Parathyroid adenoma (tissue), 2 donors: ENCODE measurements around the gene SERINC4.

ENCODE experiments used
- H2AFZ ChIP-seq: fragments of 300-600 bp; sonication (generic); one replicate; pipeline ENCODE4 v1.7.0; 2017; ENCODE audit warnings: antibody characterized with exemption, mild to moderate bottlenecking
- H3K27ac ChIP-seq: fragments of 300-600 bp; sonication (generic); one replicate; pipeline ENCODE4 v1.7.0; 2017
- H3K27me3 ChIP-seq: fragments of 300-600 bp; sonication (generic); one replicate; pipeline ENCODE4 v1.7.0; 2017; ENCODE audit warnings: low read length; ENCODE audit not compliant: control insufficient read depth, insufficient read depth
- H3K36me3 ChIP-seq: fragments of 300-600 bp; sonication (generic); one replicate; pipeline ENCODE4 v1.7.0; 2017; ENCODE audit warnings: low read length; ENCODE audit not compliant: control insufficient read depth, insufficient read depth
- H3K4me1 ChIP-seq: fragments of 300-600 bp; sonication (generic); one replicate; pipeline ENCODE4 v1.7.0; 2017; ENCODE audit warnings: control low read depth
- H3K4me2 ChIP-seq: fragments of 300-600 bp; sonication (generic); one replicate; pipeline ENCODE4 v1.7.0; 2017; ENCODE audit warnings: low read length
- H3K4me3 ChIP-seq: fragments of 300-600 bp; sonication (generic); one replicate; pipeline ENCODE4 v1.7.0; 2017; ENCODE audit warnings: low read depth, low read length
- H3K79me2 ChIP-seq: fragments of 300-600 bp; sonication (generic); one replicate; pipeline ENCODE4 v1.7.0; 2017; ENCODE audit warnings: control low read depth
- H3K9ac ChIP-seq: fragments of 300-600 bp; sonication (generic); one replicate; pipeline ENCODE4 v1.7.0; 2017; ENCODE audit warnings: mild to moderate bottlenecking
- H3K9me3 ChIP-seq: fragments of 300-600 bp; sonication (generic); one replicate; pipeline ENCODE4 v1.7.0; 2017; ENCODE audit warnings: low read length; ENCODE audit not compliant: control insufficient read depth
- TF ChIP-seq, protein P1 (sequence below): fragments of 300-600 bp; sonication (generic); IDR thresholded peaks from one replicate; pipeline ENCODE4 v1.7.0; 2017; ENCODE audit warnings: antibody characterized with exemption, mild to moderate bottlenecking
- donor health status: primary hyperparathyroidism.

SERINC4 gene

DNA sequence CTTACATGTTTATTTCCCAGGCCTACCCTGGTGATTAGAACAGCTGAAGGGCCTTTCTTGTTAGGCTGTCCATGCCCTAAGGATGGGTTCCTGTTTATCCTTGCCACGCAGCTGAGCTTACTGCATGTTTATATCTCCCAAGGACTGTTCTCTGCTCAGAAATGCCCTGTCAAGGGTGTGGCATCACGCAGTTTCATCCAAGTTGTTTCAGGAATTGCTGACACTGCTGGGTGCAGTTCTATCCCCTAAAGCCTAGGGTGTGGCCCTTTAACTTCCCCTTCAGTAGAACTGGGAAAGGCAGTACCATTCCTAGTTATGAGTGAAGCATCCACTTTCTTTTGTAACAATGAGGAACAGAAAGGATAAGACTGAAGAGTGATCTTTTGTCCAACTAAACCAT, 28.2 kb downstream of the SERINC4 start:
- Histone ChIP-seq H3K9ac (no peak overlapping the region), H3K36me3 (no peaks in the 10 kb centered on the region), H3K9me3 (no peaks in the 10 kb centered on the region), H3K27ac (no peak overlapping the region), H3K27me3 (no peaks in the 10 kb centered on the region), H3K79me2 (no peaks in the 10 kb centered on the region), H3K4me1 (no peaks in the 10 kb centered on the region), H2AFZ (no peak overlapping the region), H3K4me3 (no peak overlapping the region), H3K4me2 (no peak overlapping the region)
- TF ChIP-seq, protein P1, sequence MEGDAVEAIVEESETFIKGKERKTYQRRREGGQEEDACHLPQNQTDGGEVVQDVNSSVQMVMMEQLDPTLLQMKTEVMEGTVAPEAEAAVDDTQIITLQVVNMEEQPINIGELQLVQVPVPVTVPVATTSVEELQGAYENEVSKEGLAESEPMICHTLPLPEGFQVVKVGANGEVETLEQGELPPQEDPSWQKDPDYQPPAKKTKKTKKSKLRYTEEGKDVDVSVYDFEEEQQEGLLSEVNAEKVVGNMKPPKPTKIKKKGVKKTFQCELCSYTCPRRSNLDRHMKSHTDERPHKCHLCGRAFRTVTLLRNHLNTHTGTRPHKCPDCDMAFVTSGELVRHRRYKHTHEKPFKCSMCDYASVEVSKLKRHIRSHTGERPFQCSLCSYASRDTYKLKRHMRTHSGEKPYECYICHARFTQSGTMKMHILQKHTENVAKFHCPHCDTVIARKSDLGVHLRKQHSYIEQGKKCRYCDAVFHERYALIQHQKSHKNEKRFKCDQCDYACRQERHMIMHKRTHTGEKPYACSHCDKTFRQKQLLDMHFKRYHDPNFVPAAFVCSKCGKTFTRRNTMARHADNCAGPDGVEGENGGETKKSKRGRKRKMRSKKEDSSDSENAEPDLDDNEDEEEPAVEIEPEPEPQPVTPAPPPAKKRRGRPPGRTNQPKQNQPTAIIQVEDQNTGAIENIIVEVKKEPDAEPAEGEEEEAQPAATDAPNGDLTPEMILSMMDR, result no peak

DNA sequence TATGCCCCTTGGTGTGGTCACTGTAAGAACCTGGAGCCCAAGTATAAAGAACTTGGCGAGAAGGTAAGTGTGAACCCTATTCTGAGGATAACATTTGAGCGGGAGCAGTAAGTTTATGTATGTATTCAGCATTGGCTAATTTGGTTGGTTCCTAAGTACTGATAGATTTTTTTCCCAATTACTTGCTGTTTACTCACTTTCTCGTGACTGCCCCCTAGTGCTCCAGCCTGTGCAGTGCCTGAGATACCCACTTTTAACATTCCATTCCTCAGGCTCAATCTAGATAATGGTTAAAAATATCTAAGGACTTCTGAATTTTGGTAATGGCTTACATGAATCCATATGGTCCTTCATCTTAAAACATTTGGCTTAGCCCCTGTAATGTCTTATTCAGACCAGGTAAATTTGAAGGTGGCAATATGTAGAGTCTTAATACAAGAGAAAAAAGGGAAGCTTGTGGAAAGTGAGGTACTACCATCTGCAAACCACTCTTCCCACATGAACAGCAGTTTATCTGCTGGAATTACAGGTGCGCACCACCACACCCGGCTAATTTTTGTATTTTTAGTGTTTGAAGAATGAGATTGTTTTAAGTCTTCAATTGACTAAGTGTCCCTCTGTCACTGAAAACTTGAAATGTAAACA, 30.3 kb downstream of the SERINC4 start:
- Histone ChIP-seq H3K9me3 (no peaks in the 10 kb centered on the region), H3K79me2 (no peaks in the 10 kb centered on the region), H3K4me3 (no peak overlapping the region), H3K4me1 (no peaks in the 10 kb centered on the region), H2AFZ (no peak overlapping the region), H3K27me3 (no peaks in the 10 kb centered on the region), H3K27ac (no peak overlapping the region), H3K9ac (no peak overlapping the region), H3K36me3 (no peaks in the 10 kb centered on the region), H3K4me2 (no peak overlapping the region)
- TF ChIP-seq, protein P1, result peak; percentile 59

DNA sequence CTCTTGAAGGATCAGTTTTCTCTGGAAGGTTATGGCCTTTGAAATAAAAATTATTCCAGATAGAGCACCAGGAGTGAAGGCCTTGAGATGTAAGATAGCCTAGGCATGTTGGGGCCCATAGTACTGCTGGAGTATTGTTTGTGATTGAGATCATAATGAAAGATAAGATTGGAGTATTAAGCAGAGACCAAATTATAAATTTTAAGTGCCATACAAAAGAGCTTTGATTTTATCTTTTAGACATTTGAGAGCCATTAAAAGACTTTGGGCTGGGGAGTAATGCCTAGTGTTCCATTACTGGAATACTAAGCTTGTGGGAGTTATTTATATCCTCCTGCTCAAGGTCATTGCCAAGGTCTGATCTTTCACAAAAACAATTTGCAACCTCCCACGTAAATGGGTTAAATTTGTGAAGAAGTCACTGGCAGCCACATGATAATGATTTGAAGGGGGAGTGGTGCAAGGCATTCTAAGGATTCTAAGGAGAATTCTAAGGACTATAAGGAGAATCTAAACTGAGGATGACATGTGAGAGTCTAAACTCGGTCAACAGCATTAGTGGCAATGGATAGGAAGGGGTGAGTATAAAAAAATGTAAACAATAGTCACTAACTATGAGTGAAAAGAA, 36.1 kb downstream of the SERINC4 start:
- Histone ChIP-seq H3K4me1 (no peaks in the 10 kb centered on the region), H3K9me3 (no peaks in the 10 kb centered on the region), H3K27me3 (no peaks in the 10 kb centered on the region), H3K4me2 (no peak overlapping the region), H3K9ac (no peak overlapping the region), H2AFZ (no peak overlapping the region), H3K36me3 (no peaks in the 10 kb centered on the region), H3K79me2 (no peaks in the 10 kb centered on the region), H3K27ac (no peak overlapping the region), H3K4me3 (no peak overlapping the region)
- TF ChIP-seq, protein P1, result no peak

DNA sequence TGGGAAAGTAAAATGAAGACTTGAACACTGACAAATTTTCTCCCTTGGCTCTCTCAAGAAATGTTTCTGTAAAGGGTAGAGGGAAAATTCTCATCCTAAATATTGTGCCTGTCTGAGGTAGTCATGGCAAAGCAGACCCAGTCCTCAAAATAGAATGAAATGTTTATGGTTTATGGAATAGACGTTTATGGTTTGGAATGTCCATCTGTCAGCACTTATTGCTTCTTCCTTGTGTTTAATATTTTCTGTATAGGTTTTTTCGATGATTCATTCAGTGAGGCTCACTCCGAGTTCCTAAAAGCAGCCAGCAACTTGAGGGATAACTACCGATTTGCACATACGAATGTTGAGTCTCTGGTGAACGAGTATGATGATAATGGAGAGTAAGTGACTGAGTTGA, 37.2 kb downstream of the SERINC4 start:
- no peak overlapping the region for H3K4me2 ChIP-seq
- no peaks in the 10 kb centered on the region for H3K4me1 ChIP-seq
- H3K27me3 ChIP-seq, result no peaks in the 10 kb centered on the region
- TF ChIP-seq, protein P1, result no peak
- no peaks in the 10 kb centered on the region for H3K9me3 ChIP-seq
- no peak overlapping the region for H2AFZ ChIP-seq
- H3K27ac ChIP-seq, result no peak overlapping the region
- no peak overlapping the region for H3K4me3 ChIP-seq
- H3K36me3 ChIP-seq, result no peaks in the 10 kb centered on the region
- no peak overlapping the region for H3K9ac ChIP-seq
- no peaks in the 10 kb centered on the region for H3K79me2 ChIP-seq

DNA sequence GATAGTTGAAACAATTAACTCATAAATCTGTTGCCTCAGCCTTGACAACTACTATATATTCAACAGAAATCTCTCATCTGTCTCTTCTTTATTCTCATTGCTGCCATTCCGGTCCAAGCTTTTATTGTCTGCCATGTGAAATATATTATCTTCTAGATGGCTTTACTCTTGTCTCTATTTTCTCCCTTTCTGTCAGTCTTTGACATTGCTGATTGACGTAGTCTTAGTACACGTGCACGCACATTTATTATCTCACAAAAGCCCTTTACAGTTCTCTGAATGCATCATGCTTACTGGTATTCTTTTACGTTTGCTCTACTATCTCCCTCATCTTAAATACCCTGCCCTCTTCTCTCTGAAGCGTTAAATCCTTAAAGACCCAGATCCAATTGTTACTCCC, 48.1 kb downstream of the SERINC4 start:
- TF ChIP-seq, protein P1, result no peak
- no peak overlapping the region for H3K9ac ChIP-seq
- no peaks in the 10 kb centered on the region for H3K9me3 ChIP-seq
- no peaks in the 10 kb centered on the region for H3K36me3 ChIP-seq
- peaks cover 36% of the 10 kb centered on the region for H3K79me2 ChIP-seq
- H3K27ac ChIP-seq, result no peak overlapping the region
- no peak overlapping the region for H2AFZ ChIP-seq
- peaks cover 5% of the 10 kb centered on the region for H3K4me1 ChIP-seq
- H3K4me2 ChIP-seq, result no peak overlapping the region
- no peak overlapping the region for H3K4me3 ChIP-seq
- no peaks in the 10 kb centered on the region for H3K27me3 ChIP-seq
